ENCODE data around the gene FBXW4. TPM values are rescaled to one million over a fixed set of nuclear protein-coding genes. Genes with fewer than 3 reads are reported as not detected.
A peak's percentile ranks its signal among the peaks of the same experiment; 100 is the strongest.

Gene FBXW4
- total and polyA plus RNA-seq, 2 donors (not counting 1 experiment from before 2014, with no cell fraction given) = 32.7 to 60.8 TPM

DNA sequence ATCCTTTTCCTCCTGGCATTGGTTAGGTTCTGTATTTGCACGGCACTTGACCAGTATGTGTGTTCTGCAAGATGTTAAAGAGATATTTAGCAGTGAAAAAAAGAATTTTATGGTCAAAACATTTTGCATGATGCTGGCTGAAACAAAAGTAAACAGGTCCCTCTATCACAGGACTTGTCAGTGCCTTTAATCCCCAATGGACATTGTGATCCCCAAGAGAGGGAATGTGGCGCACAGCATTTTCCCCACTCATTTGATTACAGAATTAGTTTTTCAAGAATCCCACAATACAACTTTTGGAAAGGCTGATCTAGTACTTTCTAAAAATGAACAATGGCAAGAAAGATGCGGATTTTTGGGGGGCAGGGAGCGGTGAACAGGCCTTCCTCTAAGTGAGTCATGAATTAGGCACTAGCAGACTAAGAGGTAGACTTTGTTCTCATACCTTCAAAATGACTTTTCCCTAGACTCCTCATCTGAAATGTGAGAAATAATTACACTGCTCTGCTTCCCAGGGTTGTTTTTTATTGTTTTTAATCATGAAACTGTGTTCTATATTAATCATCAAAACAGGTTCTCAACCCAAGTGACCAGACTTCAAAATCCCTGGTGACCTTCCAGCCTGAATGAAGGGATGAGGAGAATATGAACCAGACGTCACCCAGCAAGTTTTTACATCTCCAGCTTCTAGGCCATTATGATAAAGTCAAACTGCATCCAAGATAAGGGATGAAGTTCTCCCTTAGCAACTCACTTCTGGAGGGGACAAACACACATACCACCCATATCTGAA lies 8.6 kb downstream of the FBXW4 start:
- Histone ChIP-seq H4K20me1 (ENCODE audit: control insufficient read depth, extremely low read depth, insufficient read depth, low read length) (no peaks in the 10 kb centered on the region), H3K79me2 (ENCODE audit: control insufficient read depth, insufficient read depth, low read length) (peaks cover 12% of the 10 kb centered on the region), H3K4me3 (replicated peaks in 1 of 4; ENCODE audit: control extremely low read depth in 1 of 4, insufficient read depth in 1 of 4, low read depth in 3 of 4, low read length in 4 of 4) (no peak overlapping the region), H3K9me3 (ENCODE audit: control insufficient read depth, insufficient read depth, low read depth, low read length) (no peaks in the 10 kb centered on the region), H2AFZ (ENCODE audit: low read length) (no peak overlapping the region), H3K9ac (ENCODE audit: insufficient read depth, low read length) (no peak overlapping the region), H3K4me1 (ENCODE audit: control insufficient read depth, extremely low read depth, insufficient read depth, low read length) (no peaks in the 10 kb centered on the region), H3K27ac (ENCODE audit: insufficient read depth, low read length) (no peak overlapping the region), H3K36me3 (ENCODE audit: control insufficient read depth, insufficient read depth, low read length) (no peaks in the 10 kb centered on the region), H3K4me2 (ENCODE audit: extremely low read depth, insufficient read depth, low read length) (no peak overlapping the region), H3K27me3 (ENCODE audit: control insufficient read depth, insufficient read depth, low read length) (no peaks in the 10 kb centered on the region)
- DNase-seq (ENCODE audit: low read depth in 2 of 2) = peak in 1 of 2 donors; percentile 68
- TF ChIP-seq, protein P1, sequence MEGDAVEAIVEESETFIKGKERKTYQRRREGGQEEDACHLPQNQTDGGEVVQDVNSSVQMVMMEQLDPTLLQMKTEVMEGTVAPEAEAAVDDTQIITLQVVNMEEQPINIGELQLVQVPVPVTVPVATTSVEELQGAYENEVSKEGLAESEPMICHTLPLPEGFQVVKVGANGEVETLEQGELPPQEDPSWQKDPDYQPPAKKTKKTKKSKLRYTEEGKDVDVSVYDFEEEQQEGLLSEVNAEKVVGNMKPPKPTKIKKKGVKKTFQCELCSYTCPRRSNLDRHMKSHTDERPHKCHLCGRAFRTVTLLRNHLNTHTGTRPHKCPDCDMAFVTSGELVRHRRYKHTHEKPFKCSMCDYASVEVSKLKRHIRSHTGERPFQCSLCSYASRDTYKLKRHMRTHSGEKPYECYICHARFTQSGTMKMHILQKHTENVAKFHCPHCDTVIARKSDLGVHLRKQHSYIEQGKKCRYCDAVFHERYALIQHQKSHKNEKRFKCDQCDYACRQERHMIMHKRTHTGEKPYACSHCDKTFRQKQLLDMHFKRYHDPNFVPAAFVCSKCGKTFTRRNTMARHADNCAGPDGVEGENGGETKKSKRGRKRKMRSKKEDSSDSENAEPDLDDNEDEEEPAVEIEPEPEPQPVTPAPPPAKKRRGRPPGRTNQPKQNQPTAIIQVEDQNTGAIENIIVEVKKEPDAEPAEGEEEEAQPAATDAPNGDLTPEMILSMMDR (conservative IDR thresholded peaks at IDR 0.05 in 1 of 2, IDR thresholded peaks at IDR 0.05 in 1 of 2; ENCODE audit: low read depth in 1 of 2, low read length in 2 of 2) = no peak
- TF ChIP-seq EZH2 (IDR thresholded peaks at IDR 0.05; ENCODE audit: low read length, missing control alignments) = no peak

DNA sequence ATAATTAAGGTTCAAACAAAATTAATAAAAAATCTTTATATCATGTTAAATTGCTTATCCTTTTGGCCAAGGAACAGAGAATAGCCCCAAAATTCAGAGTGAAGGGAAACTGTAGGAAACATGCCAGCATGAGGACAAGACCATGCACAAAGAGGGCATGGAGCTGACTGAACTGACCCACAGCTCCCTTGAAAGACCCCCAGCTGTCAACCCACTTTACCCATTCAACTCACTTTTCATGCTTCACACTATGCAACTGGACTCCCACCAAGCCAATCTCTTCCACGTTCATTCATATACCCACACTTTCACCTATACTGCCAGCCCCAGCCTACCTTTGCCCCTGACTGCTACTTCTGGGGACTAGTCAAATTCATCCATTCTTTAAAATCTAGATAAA lies 10.2 kb downstream of the FBXW4 start:
- Histone ChIP-seq H4K20me1 (ENCODE audit: control insufficient read depth, extremely low read depth, insufficient read depth, low read length) (no peaks in the 10 kb centered on the region), H3K4me3 (replicated peaks in 1 of 4; ENCODE audit: control extremely low read depth in 1 of 4, insufficient read depth in 1 of 4, low read depth in 3 of 4, low read length in 4 of 4) (no peak overlapping the region), H3K4me2 (ENCODE audit: extremely low read depth, insufficient read depth, low read length) (no peak overlapping the region), H3K27ac (ENCODE audit: insufficient read depth, low read length) (no peak overlapping the region), H3K9me3 (ENCODE audit: control insufficient read depth, insufficient read depth, low read depth, low read length) (no peaks in the 10 kb centered on the region), H3K79me2 (ENCODE audit: control insufficient read depth, insufficient read depth, low read length) (peaks cover 2% of the 10 kb centered on the region), H3K36me3 (ENCODE audit: control insufficient read depth, insufficient read depth, low read length) (no peaks in the 10 kb centered on the region), H3K27me3 (ENCODE audit: control insufficient read depth, insufficient read depth, low read length) (no peaks in the 10 kb centered on the region), H3K9ac (ENCODE audit: insufficient read depth, low read length) (no peak overlapping the region), H3K4me1 (ENCODE audit: control insufficient read depth, extremely low read depth, insufficient read depth, low read length) (no peaks in the 10 kb centered on the region), H2AFZ (ENCODE audit: low read length) (no peak overlapping the region)
- TF ChIP-seq, protein P1 (conservative IDR thresholded peaks at IDR 0.05 in 1 of 2, IDR thresholded peaks at IDR 0.05 in 1 of 2; ENCODE audit: low read depth in 1 of 2, low read length in 2 of 2) = no peak
- TF ChIP-seq EZH2 (IDR thresholded peaks at IDR 0.05; ENCODE audit: low read length, missing control alignments) = no peak
- DNase-seq (ENCODE audit: low read depth in 2 of 2) = no peak

DNA sequence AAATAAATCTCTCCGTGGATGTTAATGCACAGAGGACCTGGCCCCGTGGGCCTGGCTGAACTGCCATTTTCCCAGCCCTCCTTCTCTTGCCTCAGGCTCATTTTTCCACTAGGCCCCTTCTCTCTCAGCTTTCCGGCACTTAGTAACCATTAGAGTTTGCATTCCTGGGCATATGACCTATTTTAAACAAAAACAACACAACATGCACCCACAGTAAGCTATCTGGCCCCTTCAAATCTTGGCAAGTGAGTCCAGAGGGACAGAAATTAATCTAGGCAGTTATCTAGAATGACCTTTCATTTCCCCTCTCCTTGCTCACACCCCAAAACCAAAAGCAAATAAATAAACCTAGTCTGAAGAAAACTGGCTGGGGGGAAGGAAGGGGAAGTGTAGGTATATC lies 11.7 kb downstream of the FBXW4 start:
- Histone ChIP-seq H4K20me1 (ENCODE audit: control insufficient read depth, extremely low read depth, insufficient read depth, low read length) (no peaks in the 10 kb centered on the region), H3K4me2 (ENCODE audit: extremely low read depth, insufficient read depth, low read length) (no peak overlapping the region), H3K27me3 (ENCODE audit: control insufficient read depth, insufficient read depth, low read length) (no peaks in the 10 kb centered on the region), H3K9ac (ENCODE audit: insufficient read depth, low read length) (no peak overlapping the region), H3K4me3 (replicated peaks in 1 of 4; ENCODE audit: control extremely low read depth in 1 of 4, insufficient read depth in 1 of 4, low read depth in 3 of 4, low read length in 4 of 4) (no peak overlapping the region), H3K4me1 (ENCODE audit: control insufficient read depth, extremely low read depth, insufficient read depth, low read length) (no peaks in the 10 kb centered on the region), H3K27ac (ENCODE audit: insufficient read depth, low read length) (no peak overlapping the region), H3K9me3 (ENCODE audit: control insufficient read depth, insufficient read depth, low read depth, low read length) (no peaks in the 10 kb centered on the region), H2AFZ (ENCODE audit: low read length) (no peak overlapping the region), H3K36me3 (ENCODE audit: control insufficient read depth, insufficient read depth, low read length) (no peaks in the 10 kb centered on the region), H3K79me2 (ENCODE audit: control insufficient read depth, insufficient read depth, low read length) (no peaks in the 10 kb centered on the region)
- TF ChIP-seq EZH2 (IDR thresholded peaks at IDR 0.05; ENCODE audit: low read length, missing control alignments) = no peak
- TF ChIP-seq, protein P1 (conservative IDR thresholded peaks at IDR 0.05 in 1 of 2, IDR thresholded peaks at IDR 0.05 in 1 of 2; ENCODE audit: low read depth in 1 of 2, low read length in 2 of 2) = no peak
- DNase-seq (ENCODE audit: low read depth in 2 of 2) = peak in 1 of 2 donors; percentile 28
